HEK293T (cell line): ENCODE measurements around the gene IL5.

Experiments used
- FOXM1 ChIP-seq: fragments of 450-650 bp; IDR thresholded peaks from 2 replicates; pipeline ENCODE4 v1.6.1; 2017; ENCODE audit warnings: mild to moderate bottlenecking, borderline replicate concordance
- SUZ12 ChIP-seq: fragments of 450-650 bp; IDR thresholded peaks from 2 replicates; pipeline ENCODE4 v1.6.1; 2016; ENCODE audit warnings: mild to moderate bottlenecking

DNA sequence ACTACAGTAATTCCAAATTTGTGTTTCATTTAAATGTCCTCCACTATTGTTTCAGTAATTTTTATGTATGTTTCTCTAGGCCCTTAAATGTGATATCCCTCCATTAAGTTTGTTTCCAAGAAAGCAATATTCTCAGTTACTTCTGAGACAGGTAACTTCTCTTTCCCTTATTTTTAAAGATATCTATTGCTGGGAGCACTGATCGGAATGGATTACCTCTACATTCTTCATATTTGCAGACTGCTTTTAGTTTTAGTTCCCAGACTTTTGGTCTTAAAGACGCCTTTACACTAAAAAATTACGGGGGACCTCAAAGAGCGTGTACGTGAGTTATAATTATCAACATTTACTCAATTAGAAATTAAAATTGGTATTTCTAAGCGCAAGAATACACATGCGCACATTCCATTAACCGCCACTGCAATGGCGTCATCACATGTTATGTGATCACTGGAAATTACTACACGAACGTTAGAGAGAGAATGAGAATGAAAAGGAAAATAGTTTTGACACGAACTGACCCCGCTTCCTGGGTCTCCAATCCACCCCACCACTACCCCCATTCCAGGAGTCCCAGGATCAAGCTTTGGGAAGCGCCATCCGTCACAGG lies 12.9 kb upstream of the IL5 start:
- TF ChIP-seq FOXM1, result no peak
- no peak for TF ChIP-seq SUZ12
